HG02759 (cell line): ENCODE data around the gene HYKK.
"Not testable (repeated sequence)": the region's sequence is repeated elsewhere in the genome, so short reads cannot be mapped to it uniquely, and the experiment has no call there.

Source experiments
- ATAC-seq: cut with Tn5 transposase; IDR thresholded peaks from one replicate; pipeline ENCODE4 v1.9.1; 2021; ENCODE audit warnings: mild to moderate bottlenecking, moderate library complexity; ENCODE audit not compliant: unreplicated experiment

Gene HYKK

GRCh38 chr15:78506971-78507830 is at the start of gene HYKK:
Gene HYKK (plus strand): TSS chr15:78507577. CDS start chr15:78513089, 5,512 bp downstream.
- peak; percentile 92 for ATAC-seq

GRCh38 chr15:78460737-78461136 is 46.6 kb upstream of the HYKK start:
- no peak for ATAC-seq

GRCh38 chr15:78461171-78461888 is 46.0 kb upstream of the HYKK start:
- ATAC-seq, result no peak

- ATAC-seq, result no peak
Observed at GRCh38 chr15:78469031-78469430, 38.3 kb upstream of the HYKK start.

- no peak for ATAC-seq
Observed at GRCh38 chr15:78477295-78477694, 30.1 kb upstream of the HYKK start.

GRCh38 chr15:78479650-78480049 is 27.7 kb upstream of the HYKK start:
- no peak for ATAC-seq

- ATAC-seq, result no peak
Observed at GRCh38 chr15:78481917-78482316, 25.5 kb upstream of the HYKK start.

- no peak for ATAC-seq
Observed at GRCh38 chr15:78492872-78493271, 14.5 kb upstream of the HYKK start.

GRCh38 chr15:78501857-78502256 is 5.5 kb upstream of the HYKK start:
- no peak for ATAC-seq

GRCh38 chr15:78502641-78503040 is 4.7 kb upstream of the HYKK start:
- ATAC-seq, result no peak

GRCh38 chr15:78507831-78508160 is 419 bp downstream of the HYKK start:
- ATAC-seq, result peak; percentile 18

- ATAC-seq, result no peak
Observed at GRCh38 chr15:78508272-78508671, 895 bp downstream of the HYKK start.

- ATAC-seq, result no peak
Observed at GRCh38 chr15:78509726-78510312, 2.4 kb downstream of the HYKK start.

GRCh38 chr15:78520035-78520434 is 12.7 kb downstream of the HYKK start:
- ATAC-seq, result not testable (repeated sequence)

- ATAC-seq, result no peak
Observed at GRCh38 chr15:78524230-78524629, 16.9 kb downstream of the HYKK start.

- no peak for ATAC-seq
Observed at GRCh38 chr15:78527325-78527724, 19.9 kb downstream of the HYKK start.

- no peak for ATAC-seq
Observed at GRCh38 chr15:78533331-78533730, 26.0 kb downstream of the HYKK start.

GRCh38 chr15:78536134-78536533 is 28.8 kb downstream of the HYKK start:
- no peak for ATAC-seq

GRCh38 chr15:78537266-78537905 is 30.0 kb downstream of the HYKK start:
- no peak for ATAC-seq

GRCh38 chr15:78538358-78538757 is 31.0 kb downstream of the HYKK start:
- ATAC-seq, result no peak

GRCh38 chr15:78539464-78540140 is 32.2 kb downstream of the HYKK start:
- ATAC-seq, result not testable (repeated sequence)
